Osteoblast (primary cell): Measurements from ENCODE around the gene NCAPG2. TPM values are rescaled to one million over a fixed set of nuclear protein-coding genes. Genes with fewer than 3 reads are reported as not detected.

ENCODE experiments used
- DNase-seq: peaks from one replicate; pipeline ENCODE4 v3.0.0; 2011; ENCODE audit warnings: low spot score, mixed read lengths; ENCODE audit not compliant: insufficient read length; ENCODE audit errors: missing footprints
- H2AFZ ChIP-seq: 2 replicates; pipeline ENCODE4 v1.6.0; 2011; ENCODE audit warnings: mild to moderate bottlenecking, low read length
- H3K27ac ChIP-seq: 2 replicates; pipeline ENCODE4 v1.5.1; 2011; ENCODE audit warnings: mild to moderate bottlenecking, low read depth, low read length, moderate library complexity
- H3K27me3 ChIP-seq: 2 replicates; pipeline ENCODE4 v1.6.0; 2012; ENCODE audit warnings: mild to moderate bottlenecking, control low read depth, inconsistent platforms, low read length, moderate library complexity; ENCODE audit not compliant: insufficient read depth
- H3K36me3 ChIP-seq: 2 replicates; pipeline ENCODE4 v1.5.1; 2011; ENCODE audit warnings: mild to moderate bottlenecking, low read length, control low read depth, moderate library complexity; ENCODE audit not compliant: insufficient read depth
- H3K4me1 ChIP-seq: 2 replicates; pipeline ENCODE4 v1.5.1; 2011; ENCODE audit warnings: mild to moderate bottlenecking, low read length, control low read depth, moderate library complexity; ENCODE audit not compliant: insufficient read depth
- H3K4me2 ChIP-seq: 2 replicates; pipeline ENCODE4 v1.6.0; 2011; ENCODE audit warnings: mild to moderate bottlenecking, low read length; ENCODE audit not compliant: insufficient read depth
- H3K4me3 ChIP-seq: fragments of 200-600 bp; sonication (generic); 3 replicates; pipeline ENCODE4 v1.5.1; 2012; ENCODE audit warnings: mild to moderate bottlenecking, low read length, inconsistent platforms; ENCODE audit not compliant: insufficient read depth
- H3K79me2 ChIP-seq: 2 replicates; pipeline ENCODE4 v1.6.0; 2012; ENCODE audit warnings: mild to moderate bottlenecking, low read length, control low read depth, inconsistent platforms; ENCODE audit not compliant: insufficient read depth
- H3K9me3 ChIP-seq: 2 replicates; pipeline ENCODE4 v1.5.1; 2011; ENCODE audit warnings: low read depth, low read length, control low read depth
- H4K20me1 ChIP-seq: 2 replicates; pipeline ENCODE4 v1.6.0; 2012; ENCODE audit warnings: mild to moderate bottlenecking, low read length, control low read depth; ENCODE audit not compliant: insufficient read depth
- CTCF ChIP-seq: IDR thresholded peaks from 2 replicates; pipeline ENCODE4 v1.5.1; 2011; ENCODE audit warnings: mild to moderate bottlenecking, low read depth, low read length, moderate library complexity; ENCODE audit errors: extremely low read depth
- total RNA-seq: library from RNA; depleted of rRNA; stranded (reverse); fragments of >200 nt; gene quantifications from 2 replicates; pipeline ENCODE4 v1.2.3, GENCODE V29; 2012

The NCAPG2 gene
- total RNA-seq, 1 donor: 8.0 TPM

DNA sequence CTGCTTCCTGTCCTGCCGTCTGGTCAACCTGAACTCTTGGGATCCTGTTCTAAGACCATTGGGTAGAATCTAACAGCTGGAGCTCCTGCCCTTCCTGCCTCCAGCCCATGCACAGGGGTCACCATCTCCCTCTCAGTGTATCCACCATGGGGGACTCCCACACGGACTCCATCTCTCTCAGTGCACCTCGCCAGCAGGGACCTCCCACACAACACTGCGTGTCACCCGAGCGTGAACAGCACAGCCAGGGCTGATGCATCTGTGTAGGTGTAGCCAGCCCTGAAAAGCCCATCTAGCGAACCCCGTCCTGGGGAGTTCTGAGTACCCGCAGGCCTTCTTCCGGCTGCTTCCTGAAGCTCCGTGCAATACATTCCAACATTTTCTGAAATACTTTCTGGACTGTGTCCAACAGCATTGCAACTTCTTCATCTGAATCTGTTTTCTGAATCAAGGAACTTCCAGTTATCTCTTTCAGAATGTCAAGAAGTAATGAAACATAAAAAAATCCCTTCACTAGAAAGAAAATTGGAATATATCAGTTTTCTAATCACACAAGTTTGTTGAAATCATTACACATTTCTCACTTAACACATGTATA is 52.5 kb downstream of the NCAPG2 start:
- TF ChIP-seq CTCF: no peak
- H3K27ac ChIP-seq: peak overlapping the region; percentile 93
- no peaks in the 10 kb centered on the region for H3K27me3 ChIP-seq
- H3K9me3 ChIP-seq: no peaks in the 10 kb centered on the region
- H3K36me3 ChIP-seq: peaks cover 11% of the 10 kb centered on the region
- no peak overlapping the region for H3K4me3 ChIP-seq
- H3K79me2 ChIP-seq: peaks cover 8% of the 10 kb centered on the region
- DNase-seq: peak; percentile 66
- no peaks in the 10 kb centered on the region for H4K20me1 ChIP-seq
- no peak overlapping the region for H2AFZ ChIP-seq
- peaks cover 37% of the 10 kb centered on the region for H3K4me1 ChIP-seq
- H3K4me2 ChIP-seq: no peak overlapping the region

DNA sequence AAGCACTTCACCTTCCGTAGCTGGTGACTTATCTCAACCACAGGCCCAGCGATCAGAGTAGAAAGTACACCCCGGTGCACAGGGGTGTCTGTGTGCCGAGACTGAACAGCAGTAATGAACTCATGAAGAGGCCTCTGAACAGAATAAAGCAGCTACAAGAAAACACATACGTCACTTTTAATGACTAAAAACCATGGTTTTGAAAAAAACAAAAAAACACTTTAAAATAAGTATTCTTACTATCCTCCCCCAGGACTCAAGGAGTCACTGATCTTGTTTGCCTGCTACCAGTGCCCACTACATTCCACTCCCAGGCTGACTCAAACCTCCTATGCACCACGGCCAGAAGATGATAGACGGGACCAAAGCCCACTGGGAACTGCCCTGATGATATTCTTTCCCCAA is 53.8 kb downstream of the NCAPG2 start:
- peaks cover 37% of the 10 kb centered on the region for H3K4me1 ChIP-seq
- no peaks in the 10 kb centered on the region for H3K27me3 ChIP-seq
- no peaks in the 10 kb centered on the region for H4K20me1 ChIP-seq
- no peak for TF ChIP-seq CTCF
- DNase-seq: peak; percentile 98
- H3K9me3 ChIP-seq: no peaks in the 10 kb centered on the region
- peaks cover 9% of the 10 kb centered on the region for H3K79me2 ChIP-seq
- peaks cover 3% of the 10 kb centered on the region for H3K36me3 ChIP-seq
- H3K4me3 ChIP-seq: no peak overlapping the region
- peak overlapping the region; percentile 93 for H3K27ac ChIP-seq
- peak overlapping the region; percentile 54 for H3K4me2 ChIP-seq
- H2AFZ ChIP-seq: no peak overlapping the region

- Histone ChIP-seq H3K27ac (peak overlapping the region; percentile 93), H3K4me3 (no peak overlapping the region), H3K4me2 (peak overlapping the region; percentile 65), H3K4me1 (peaks cover 37% of the 10 kb centered on the region), H4K20me1 (no peaks in the 10 kb centered on the region), H2AFZ (no peak overlapping the region), H3K36me3 (peaks cover 16% of the 10 kb centered on the region), H3K27me3 (no peaks in the 10 kb centered on the region), H3K9me3 (no peaks in the 10 kb centered on the region), H3K79me2 (peaks cover 9% of the 10 kb centered on the region)
- no peak for TF ChIP-seq CTCF
- DNase-seq: peak; percentile 81
Measured at GRCh38 chr7:158649279-158649678, 55.3 kb downstream of the NCAPG2 start.

- TF ChIP-seq CTCF: no peak
- DNase-seq: no peak
- Histone ChIP-seq H3K9me3 (no peaks in the 10 kb centered on the region), H2AFZ (peak overlapping the region; percentile 27), H4K20me1 (no peaks in the 10 kb centered on the region), H3K36me3 (peaks cover 20% of the 10 kb centered on the region), H3K4me3 (peak overlapping the region; percentile 11), H3K27ac (peak overlapping the region; percentile 90), H3K79me2 (peaks cover 9% of the 10 kb centered on the region), H3K4me2 (peak overlapping the region; percentile 65), H3K4me1 (peaks cover 37% of the 10 kb centered on the region), H3K27me3 (no peaks in the 10 kb centered on the region)
Measured at GRCh38 chr7:158648787-158649186, 55.8 kb downstream of the NCAPG2 start.
